Duodenal mucosa (tissue), 2 donors: ENCODE results near the gene EBF4.

Experiments used
- H3K27ac ChIP-seq: one replicate; pipeline ENCODE4 v1.7.0; 2013; ENCODE audit warnings: low read depth, low read length
- H3K27me3 ChIP-seq, 2 donors: one replicate each; pipeline ENCODE4 v1.7.0; 2013; ENCODE audit warnings: low read length in 2 of 2, control low read depth in 1 of 2; ENCODE audit not compliant: insufficient read depth in 2 of 2, control insufficient read depth in 1 of 2
- H3K36me3 ChIP-seq, 2 donors: one replicate each; pipeline ENCODE4 v1.7.0; 2013; ENCODE audit warnings: low read length in 2 of 2, control low read depth in 1 of 2; ENCODE audit not compliant: insufficient read depth in 2 of 2, control insufficient read depth in 1 of 2
- H3K4me1 ChIP-seq, 2 donors: one replicate each; pipeline ENCODE4 v1.7.0; 2013; ENCODE audit warnings: low read length in 2 of 2, control low read depth in 1 of 2; ENCODE audit not compliant: insufficient read depth in 2 of 2, control insufficient read depth in 1 of 2
- H3K4me3 ChIP-seq, 2 donors: one replicate each; pipeline ENCODE4 v1.7.0; 2013; ENCODE audit warnings: low read length in 2 of 2, low read depth in 1 of 2
- H3K9ac ChIP-seq, 2 donors: one replicate each; pipeline ENCODE4 v1.7.0; 2013; ENCODE audit warnings: low read length in 2 of 2, low read depth in 1 of 2
- H3K9me3 ChIP-seq, 2 donors: one replicate each; pipeline ENCODE4 v1.7.0; 2013; ENCODE audit warnings: low read length in 2 of 2, control low read depth in 1 of 2; ENCODE audit not compliant: control insufficient read depth in 1 of 2

Gene EBF4

DNA sequence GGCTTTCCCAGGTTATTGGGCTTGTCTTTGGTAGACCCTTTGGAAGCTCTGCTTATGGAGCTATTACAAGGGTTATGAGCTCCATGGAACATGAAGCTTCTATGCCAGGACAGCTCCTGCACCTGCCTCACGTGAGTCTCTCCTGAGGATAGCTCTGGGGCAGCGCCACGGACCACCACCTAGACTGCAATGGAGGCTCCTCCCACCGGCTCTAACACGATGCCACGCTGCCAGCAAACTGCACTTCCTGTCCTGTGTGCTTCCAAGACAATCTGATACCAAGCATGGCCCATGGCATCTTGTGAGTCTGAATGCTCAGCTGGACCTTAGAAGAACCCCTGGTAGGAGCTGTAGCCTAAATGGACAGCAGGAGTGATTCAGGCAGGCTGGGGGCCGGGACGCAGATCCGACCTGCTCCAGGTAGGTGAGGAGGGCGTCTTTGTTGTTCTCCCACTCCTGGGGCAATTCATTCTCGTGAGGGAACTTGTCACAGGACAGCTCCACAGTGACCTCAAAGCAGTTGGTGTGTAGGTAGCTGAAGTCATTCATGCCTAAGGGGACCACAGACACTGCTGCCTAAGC lies 102.4 kb downstream of the EBF4 start:
- Histone ChIP-seq H3K27me3 (peaks cover 19 to 23% of the 10 kb centered on the region in 2 donors), H3K4me3 (no peak overlapping the region), H3K9ac (no peak overlapping the region), H3K27ac (no peak overlapping the region), H3K4me1 (peaks cover 0 to 6% of the 10 kb centered on the region in 2 donors), H3K36me3 (no peaks in the 10 kb centered on the region), H3K9me3 (no peaks in the 10 kb centered on the region)

DNA sequence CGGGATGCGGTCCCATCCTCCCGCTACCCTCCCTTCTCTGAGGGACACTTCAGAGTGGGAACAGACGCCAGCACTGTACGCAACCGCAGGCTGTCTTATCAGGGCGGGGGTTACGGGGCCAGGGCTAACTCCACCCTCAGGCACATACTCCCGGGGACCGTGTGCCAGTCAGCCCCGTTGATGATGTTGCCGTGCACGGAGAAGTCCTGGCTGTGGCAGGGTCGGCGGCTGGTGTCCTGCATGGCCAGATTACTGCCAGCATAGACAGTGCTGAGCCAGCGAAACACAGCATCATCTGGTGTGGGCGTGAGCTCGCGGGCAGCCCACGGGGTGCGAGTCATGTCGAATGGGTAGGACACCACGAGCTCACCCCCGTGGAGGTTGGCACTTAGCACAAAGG lies 102.9 kb downstream of the EBF4 start:
- Histone ChIP-seq H3K27ac (no peak overlapping the region), H3K27me3 (peaks cover 23 to 27% of the 10 kb centered on the region in 2 donors), H3K9ac (no peak overlapping the region), H3K36me3 (no peaks in the 10 kb centered on the region), H3K4me3 (no peak overlapping the region), H3K4me1 (peaks cover 0 to 8% of the 10 kb centered on the region in 2 donors), H3K9me3 (no peaks in the 10 kb centered on the region)

DNA sequence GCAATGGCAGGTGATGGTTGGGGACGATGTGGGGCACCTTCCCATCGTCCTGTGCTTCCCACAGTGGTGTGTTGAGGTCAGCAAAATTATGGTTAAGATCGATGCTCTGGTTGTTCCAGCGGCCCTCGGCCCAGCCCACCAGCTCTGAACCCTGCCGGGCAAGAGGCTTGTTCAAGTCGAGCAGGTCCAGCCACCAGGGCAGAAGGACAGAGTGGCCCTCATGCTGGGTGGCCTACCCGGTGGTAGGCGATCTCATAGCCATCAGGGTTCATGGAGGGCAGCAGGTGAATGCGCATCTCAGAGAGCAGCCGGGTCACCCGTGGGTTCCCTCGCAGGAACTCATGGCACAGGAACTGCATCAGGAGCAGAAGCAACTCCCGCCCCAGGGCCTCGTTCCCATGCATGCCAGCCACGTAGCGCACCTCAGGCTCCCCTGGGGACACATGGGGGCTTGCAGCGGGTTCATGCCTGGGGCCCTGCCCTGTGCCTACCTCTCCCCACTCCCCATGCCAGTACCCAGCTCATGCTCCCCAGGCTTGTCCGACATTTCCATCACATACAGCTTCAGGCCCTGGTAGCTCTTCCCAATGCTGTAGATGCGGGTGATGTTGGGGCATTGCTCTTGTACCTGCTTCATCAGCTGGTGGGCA lies 103.6 kb downstream of the EBF4 start:
- Histone ChIP-seq H3K9ac (no peak overlapping the region), H3K4me3 (no peak overlapping the region), H3K4me1 (peaks cover 0 to 13% of the 10 kb centered on the region in 2 donors), H3K9me3 (no peaks in the 10 kb centered on the region), H3K27me3 (peaks cover 28 to 32% of the 10 kb centered on the region in 2 donors), H3K27ac (no peak overlapping the region), H3K36me3 (no peaks in the 10 kb centered on the region)

DNA sequence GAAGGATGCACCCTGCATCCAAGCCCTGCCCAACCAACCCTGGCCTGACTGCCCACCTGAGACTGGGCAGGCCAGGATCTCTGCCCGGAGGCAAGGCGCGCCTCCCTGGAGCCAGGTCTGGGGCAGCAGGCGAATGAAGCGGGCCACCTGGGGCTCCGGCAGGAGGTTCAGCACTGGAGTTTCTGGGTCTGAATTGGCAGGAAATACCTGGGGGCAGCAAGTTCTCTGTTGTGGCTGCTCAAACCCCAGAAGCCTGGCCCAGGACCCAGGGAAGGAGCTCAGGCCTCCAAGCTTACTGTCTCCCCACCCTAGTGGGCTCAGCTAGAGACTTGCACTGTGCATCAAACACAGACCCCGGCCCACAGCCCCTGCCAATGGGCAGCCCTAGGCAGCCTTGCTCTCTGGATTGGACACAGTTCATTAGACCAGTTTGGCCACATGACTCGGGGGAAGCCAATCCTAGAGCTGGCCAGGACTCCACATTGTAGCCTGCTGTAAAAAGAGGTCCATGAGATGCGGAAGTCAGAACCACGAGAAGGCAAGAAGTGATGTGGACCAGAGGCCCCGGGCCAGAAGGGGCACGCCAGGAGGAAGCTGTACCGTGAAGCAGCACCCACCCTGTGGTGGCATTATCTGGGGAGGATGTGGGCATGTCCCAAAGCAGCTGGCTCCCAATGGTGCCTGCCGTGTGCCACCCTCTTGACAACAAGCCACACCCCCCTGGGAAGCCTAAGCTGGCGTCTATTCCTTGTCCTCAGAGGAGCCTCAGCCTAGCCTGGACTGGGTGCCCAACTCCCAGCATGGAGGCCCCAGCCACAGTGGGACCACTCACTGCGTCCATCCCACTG lies 104.8 kb downstream of the EBF4 start:
- H3K27ac ChIP-seq = no peak overlapping the region
- H3K9ac ChIP-seq = no peak overlapping the region
- H3K36me3 ChIP-seq = no peaks in the 10 kb centered on the region
- no peak overlapping the region for H3K4me3 ChIP-seq
- H3K4me1 ChIP-seq = peaks cover 0 to 13% of the 10 kb centered on the region in 2 donors
- no peaks in the 10 kb centered on the region for H3K9me3 ChIP-seq
- H3K27me3 ChIP-seq = peaks cover 37 to 41% of the 10 kb centered on the region in 2 donors

DNA sequence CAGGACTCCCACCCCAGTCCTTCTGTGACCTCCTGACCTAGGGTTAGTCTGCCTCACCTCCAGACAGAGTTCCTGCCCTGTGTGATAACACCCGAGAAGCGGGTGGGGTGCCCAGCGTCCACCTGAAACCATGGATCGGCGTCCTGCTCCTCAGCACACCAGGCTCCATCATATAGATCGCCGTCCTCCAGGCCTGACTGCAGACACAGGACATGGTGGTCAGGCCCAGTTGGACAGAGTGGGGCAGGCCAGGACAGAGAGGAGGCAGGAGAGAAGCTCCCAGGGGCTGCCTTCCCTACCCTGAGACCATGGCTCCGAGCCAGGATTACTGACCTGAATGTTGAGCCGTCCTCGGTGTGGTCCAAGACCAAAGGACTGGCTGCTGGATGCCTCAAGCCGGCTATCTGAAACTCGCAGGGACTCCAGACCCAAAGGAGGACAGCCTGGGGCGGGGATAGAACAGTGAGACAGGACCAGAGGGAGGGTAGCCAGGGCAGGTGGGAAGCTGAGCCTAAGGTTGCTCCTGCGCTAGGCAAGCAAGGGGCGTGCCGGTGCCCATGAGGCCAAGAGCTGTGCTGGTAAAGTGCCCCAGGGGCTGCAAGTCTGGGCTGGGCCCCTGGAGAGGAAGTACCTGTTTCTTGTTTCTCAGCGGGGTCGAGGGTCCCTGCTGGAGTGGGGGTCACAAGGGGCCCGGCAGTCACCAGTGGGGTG lies 105.7 kb downstream of the EBF4 start:
- H3K9ac ChIP-seq = no peak overlapping the region
- no peaks in the 10 kb centered on the region for H3K9me3 ChIP-seq
- H3K4me1 ChIP-seq = peaks cover 0 to 13% of the 10 kb centered on the region in 2 donors
- peaks cover 43 to 44% of the 10 kb centered on the region in 2 donors for H3K27me3 ChIP-seq
- H3K27ac ChIP-seq = no peak overlapping the region
- H3K36me3 ChIP-seq = no peaks in the 10 kb centered on the region
- H3K4me3 ChIP-seq = no peak overlapping the region

DNA sequence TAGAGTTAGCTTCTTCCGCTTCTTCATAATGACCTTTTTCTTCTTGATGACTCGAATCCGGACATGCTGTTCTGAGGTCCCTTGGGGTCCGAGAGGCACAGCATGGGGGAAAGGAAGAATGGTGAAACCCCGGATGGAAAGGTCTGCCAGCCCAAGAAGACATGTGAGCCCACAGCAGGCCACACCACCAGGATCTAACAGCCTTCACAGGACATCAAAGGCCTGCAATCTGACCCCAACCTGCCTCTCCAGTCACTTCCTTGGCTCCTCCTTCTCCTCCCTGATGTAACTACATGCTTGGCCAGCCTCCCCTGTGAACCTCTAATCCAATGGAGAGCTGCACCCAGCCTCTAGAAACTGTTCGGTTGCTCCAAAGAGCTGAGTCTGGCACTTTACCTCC lies 106.2 kb downstream of the EBF4 start:
- peaks cover 0 to 13% of the 10 kb centered on the region in 2 donors for H3K4me1 ChIP-seq
- peaks cover 44 to 47% of the 10 kb centered on the region in 2 donors for H3K27me3 ChIP-seq
- H3K9ac ChIP-seq = no peak overlapping the region
- H3K4me3 ChIP-seq = no peak overlapping the region
- H3K36me3 ChIP-seq = no peaks in the 10 kb centered on the region
- H3K9me3 ChIP-seq = no peaks in the 10 kb centered on the region
- H3K27ac ChIP-seq = no peak overlapping the region

DNA sequence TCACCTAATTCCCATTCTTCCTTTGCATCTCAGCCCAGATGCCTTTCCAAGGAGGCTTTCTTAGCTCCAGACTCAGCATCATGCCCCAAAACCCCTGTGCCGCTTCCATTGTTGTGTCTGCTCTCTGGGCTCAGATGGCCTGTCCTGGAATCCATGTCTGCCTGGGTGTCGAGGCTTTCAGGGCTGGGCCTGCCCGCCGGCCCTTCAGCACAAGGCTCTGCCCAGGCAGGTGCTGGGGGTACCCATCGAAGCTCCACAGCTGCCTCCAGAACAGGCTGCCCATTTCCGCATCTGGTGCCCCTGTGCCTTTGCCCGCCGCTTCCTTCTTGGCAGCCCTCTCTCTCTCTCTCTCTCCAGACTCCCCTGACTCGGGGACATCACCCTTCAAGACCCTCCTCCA lies 106.7 kb downstream of the EBF4 start:
- Histone ChIP-seq H3K9me3 (no peaks in the 10 kb centered on the region), H3K36me3 (no peaks in the 10 kb centered on the region), H3K9ac (no peak overlapping the region), H3K27me3 (peaks cover 49 to 51% of the 10 kb centered on the region in 2 donors), H3K27ac (no peak overlapping the region), H3K4me1 (peaks cover 0 to 13% of the 10 kb centered on the region in 2 donors), H3K4me3 (no peak overlapping the region)

DNA sequence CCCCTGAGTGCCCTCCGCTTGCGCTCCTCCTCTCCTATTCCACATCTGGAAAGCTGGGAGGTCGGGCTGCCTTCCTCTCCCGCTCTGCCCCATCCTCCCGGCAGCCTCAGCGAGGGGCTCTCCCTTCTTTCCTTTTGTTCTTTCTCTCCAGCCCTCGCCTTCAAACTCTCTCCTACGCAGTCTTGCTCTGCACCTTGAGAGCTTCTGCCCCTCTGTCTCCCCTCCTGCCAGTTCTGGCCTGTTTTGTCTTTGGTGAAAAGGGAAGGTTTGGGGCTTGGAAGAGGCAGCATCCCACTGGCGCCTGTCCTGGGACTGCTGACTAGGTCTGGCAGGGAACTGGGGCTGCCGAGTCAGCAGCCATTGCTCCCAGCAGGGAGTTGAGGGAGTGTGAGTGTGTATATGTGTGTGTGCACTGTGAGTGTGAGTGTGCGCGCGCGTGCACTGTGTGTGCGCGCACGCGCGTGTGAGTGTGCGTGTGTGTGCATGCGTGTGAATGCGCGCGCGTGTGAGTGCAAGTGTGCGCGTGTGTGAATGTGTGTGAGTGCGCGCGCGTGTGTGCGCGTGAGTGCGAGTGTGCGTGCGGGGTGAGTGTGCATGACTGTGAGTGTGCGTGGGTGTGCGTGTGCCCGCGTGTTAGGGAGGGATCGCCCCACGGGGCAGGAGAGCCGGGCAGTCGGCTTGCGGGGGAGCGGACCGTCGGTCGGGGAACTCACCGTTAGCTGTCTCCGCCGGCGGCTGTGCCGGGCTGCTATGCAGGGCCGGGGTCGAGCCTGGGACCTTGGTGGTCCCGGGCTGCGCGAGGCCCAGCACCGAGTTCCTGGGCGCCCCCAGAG lies 107.3 kb downstream of the EBF4 start:
- Histone ChIP-seq H3K4me1 (peaks cover 0 to 13% of the 10 kb centered on the region in 2 donors), H3K36me3 (no peaks in the 10 kb centered on the region), H3K9ac (no peak overlapping the region), H3K9me3 (no peaks in the 10 kb centered on the region), H3K27me3 (peaks cover 45 to 55% of the 10 kb centered on the region in 2 donors), H3K4me3 (peak overlapping the region; percentile 20 to 57), H3K27ac (no peak overlapping the region)

DNA sequence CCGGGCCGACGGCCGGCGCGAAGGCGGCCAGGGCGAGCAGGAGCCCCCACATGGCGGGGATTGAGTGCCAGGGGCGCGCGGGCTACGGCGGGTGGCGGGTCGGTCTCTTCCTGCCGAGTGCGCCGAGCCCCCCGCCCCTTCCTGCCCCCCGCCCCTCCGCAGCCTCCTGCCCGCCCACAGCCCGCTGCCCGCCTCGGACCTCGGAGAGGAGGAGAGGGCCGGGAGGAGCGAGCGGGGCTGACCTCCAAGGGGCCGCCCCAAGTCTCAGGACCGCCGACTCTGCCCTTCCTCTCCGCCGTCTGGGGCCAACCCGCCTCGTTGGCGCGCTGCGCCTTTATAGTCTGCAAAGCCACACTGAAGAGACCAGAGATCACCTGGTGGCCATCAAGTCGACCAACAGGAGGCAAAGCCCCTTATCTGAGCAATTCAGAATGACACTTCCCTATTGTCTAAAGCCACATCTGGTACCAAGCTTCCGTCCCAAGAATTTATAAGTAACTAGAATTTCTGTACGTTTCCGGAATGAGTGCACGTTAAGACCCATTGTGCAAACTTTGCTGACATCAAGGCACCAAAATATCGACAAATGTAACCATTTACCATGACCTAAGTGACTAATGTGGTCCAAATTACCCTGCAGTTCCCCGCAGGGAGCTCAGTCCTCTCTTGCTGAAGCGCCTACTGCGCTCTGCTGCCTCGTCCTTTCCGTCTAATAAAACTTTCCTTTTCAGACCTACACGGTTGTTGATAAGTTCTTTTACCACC lies 108.1 kb downstream of the EBF4 start, which contains the start of gene CPXM1:
Gene CPXM1, minus strand, starts transcription at position 107 of the 765 bp plus-strand sequence. Its CDS starts 55 bp downstream, at position 52.
- Histone ChIP-seq H3K4me3 (peak within 1 kb of the TSS; percentile 31 to 57), H3K9ac (no peak within 1 kb of the TSS), H3K9me3 (no peaks in the 10 kb centered on the region), H3K27me3 (peaks cover 44 to 63% of the 10 kb centered on the region in 2 donors), H3K36me3 (no peaks in the 10 kb centered on the region), H3K27ac (no peak within 1 kb of the TSS), H3K4me1 (peaks cover 0 to 13% of the 10 kb centered on the region in 2 donors)
